Adrenal gland (tissue), 5 donors: ENCODE data around the gene NADSYN1.

Experiments used
- CTCF ChIP-seq, 6 experiments: fragments of 450-650 bp in 4 of 6; fragments of 200-600 bp in 2 of 6; sonication (generic) in 1 of 6; IDR thresholded peaks; 1 replicate in 5 of 6; 2 replicates in 1 of 6; pipeline versions ENCODE4 v1.5.1 to v1.8.0; 2016 to 2021; ENCODE audit warnings: antibody characterized with exemption in 6 of 6, mild to moderate bottlenecking in 2 of 6, moderate library complexity in 1 of 6
- POLR2A ChIP-seq, 2 donors: fragments of 450-650 bp; IDR thresholded peaks; one replicate each; pipeline ENCODE4 v1.6.1; 2017; ENCODE audit warnings: antibody characterized with exemption in 2 of 2, mild to moderate bottlenecking in 2 of 2, moderate library complexity in 1 of 2
- donor health status: DM: no; HTN: no; CAD: no.

- TF ChIP-seq POLR2A (IDR thresholded peaks at IDR 0.05) (no peak), CTCF (IDR thresholded peaks at IDR 0.05) (no peak)
Measured at GRCh38 chr11:71470946-71471345, 17.9 kb downstream of the NADSYN1 start.
